ENCODE measurements around the gene NR3C2. TPM values are rescaled to one million over a fixed set of nuclear protein-coding genes. Genes with fewer than 3 reads are reported as not detected.

The NR3C2 gene
- polyA plus RNA-seq, 4 donors, result 6.0 to 10.5 (median 9.2) TPM

DNA sequence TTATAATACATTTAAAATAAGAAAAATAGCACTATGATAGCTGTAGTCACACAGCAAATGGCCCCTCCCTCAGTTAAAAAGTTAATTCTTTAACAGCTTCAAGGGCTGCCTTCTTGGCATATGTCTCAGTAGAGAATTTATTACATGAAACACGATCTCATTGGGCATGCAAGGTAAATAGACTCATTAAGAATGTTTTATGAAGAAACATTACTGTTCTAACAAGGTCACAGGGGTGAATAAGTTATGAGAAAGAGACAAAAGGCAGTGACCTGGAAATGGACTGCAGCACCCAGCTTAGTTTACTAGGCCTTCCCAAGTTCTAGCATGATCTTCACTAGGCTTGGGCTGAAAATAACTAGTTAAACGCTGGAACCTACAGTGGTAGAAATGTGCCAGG is 277.7 kb downstream of the NR3C2 start:
- no peak for DNase-seq
- H3K27me3 ChIP-seq (ENCODE audit: control insufficient read depth in 3 of 3, insufficient read depth in 3 of 3, low read length in 3 of 3), result no peaks in the 10 kb centered on the region
- FAIRE-seq, result no peak
- H3K4me1 ChIP-seq (ENCODE audit: control insufficient read depth in 3 of 3, insufficient read depth in 2 of 3, low read depth in 1 of 3, low read length in 2 of 3), result peaks cover 0 to 9% (median 2%) of the 10 kb centered on the region in 3 donors
- H3K27ac ChIP-seq (ENCODE audit: low read depth in 1 of 3, low read length in 2 of 3), result no peak overlapping the region
- WGBS, 3 donors, result 14 to 39% (median 25%) methylated on average over 2 of the region's 2 CpGs
- no peak overlapping the region for H3K4me3 ChIP-seq (ENCODE audit: low read depth in 1 of 3, low read length in 3 of 3)
- no peaks in the 10 kb centered on the region for H3K9me3 ChIP-seq (ENCODE audit: control insufficient read depth in 2 of 2, insufficient read depth in 1 of 2, low read depth in 1 of 2, low read length in 1 of 2)
- H3K36me3 ChIP-seq (ENCODE audit: control insufficient read depth in 3 of 3, insufficient read depth in 2 of 3, low read depth in 1 of 3, low read length in 3 of 3), result no peaks in the 10 kb centered on the region

DNA sequence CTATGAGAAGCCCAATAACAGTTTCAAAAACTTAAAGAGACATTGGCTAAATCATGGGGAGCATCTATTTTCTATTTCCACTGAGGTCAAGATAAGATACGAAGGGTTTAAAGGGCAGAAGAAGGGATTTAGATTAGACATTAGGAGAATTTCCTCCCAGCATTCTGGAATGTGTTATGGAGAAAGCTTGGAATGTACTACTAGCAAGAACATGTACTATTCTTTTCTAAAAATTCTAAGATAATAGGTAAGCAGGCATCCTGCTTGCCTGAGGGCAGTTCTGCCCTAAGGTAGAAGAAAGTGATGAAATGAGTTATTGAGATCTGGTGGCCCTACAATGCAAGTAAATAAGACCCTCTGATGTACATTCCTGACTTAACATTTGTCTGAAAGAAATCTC is 279.2 kb downstream of the NR3C2 start:
- no peak overlapping the region for H3K4me3 ChIP-seq (ENCODE audit: low read depth in 1 of 3, low read length in 3 of 3)
- H3K9me3 ChIP-seq (ENCODE audit: control insufficient read depth in 2 of 2, insufficient read depth in 1 of 2, low read depth in 1 of 2, low read length in 1 of 2), result no peaks in the 10 kb centered on the region
- no peaks in the 10 kb centered on the region for H3K27me3 ChIP-seq (ENCODE audit: control insufficient read depth in 3 of 3, insufficient read depth in 3 of 3, low read length in 3 of 3)
- H3K4me1 ChIP-seq (ENCODE audit: control insufficient read depth in 3 of 3, insufficient read depth in 2 of 3, low read depth in 1 of 3, low read length in 2 of 3), result peaks cover 0 to 9% (median 1%) of the 10 kb centered on the region in 3 donors
- no peaks in the 10 kb centered on the region for H3K36me3 ChIP-seq (ENCODE audit: control insufficient read depth in 3 of 3, insufficient read depth in 2 of 3, low read depth in 1 of 3, low read length in 3 of 3)
- DNase-seq (no peak), FAIRE-seq (no peak)
- 13 to 31% (median 21%) methylated on average over 1 of the region's 1 CpG for WGBS, 3 donors
- H3K27ac ChIP-seq (ENCODE audit: low read depth in 1 of 3, low read length in 2 of 3), result no peak overlapping the region

DNA sequence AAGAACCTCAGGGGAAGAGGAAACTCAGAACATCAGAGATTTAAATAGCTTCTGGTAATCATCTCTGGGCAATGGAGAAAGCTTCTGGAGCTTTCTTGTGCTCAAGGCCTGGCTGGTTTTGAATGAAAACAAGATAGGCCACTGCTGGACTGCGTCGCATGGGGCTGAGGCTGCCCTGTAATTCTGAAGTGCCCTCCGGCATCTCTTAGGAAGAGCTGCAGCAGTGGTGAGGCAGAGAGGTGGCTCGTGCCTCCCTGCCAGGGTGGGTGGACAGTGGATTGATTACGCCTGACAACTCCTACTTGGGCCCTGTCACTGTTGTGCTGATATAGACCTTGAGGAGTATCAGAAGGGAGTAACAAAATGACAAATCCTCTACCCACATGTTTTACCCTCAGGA is 279.7 kb downstream of the NR3C2 start:
- FAIRE-seq (no peak), DNase-seq (no peak)
- H3K27ac ChIP-seq (ENCODE audit: low read depth in 1 of 3, low read length in 2 of 3), result no peak overlapping the region
- peaks cover 0 to 9% (median 1%) of the 10 kb centered on the region in 3 donors for H3K4me1 ChIP-seq (ENCODE audit: control insufficient read depth in 3 of 3, insufficient read depth in 2 of 3, low read depth in 1 of 3, low read length in 2 of 3)
- no peak overlapping the region for H3K4me3 ChIP-seq (ENCODE audit: low read depth in 1 of 3, low read length in 3 of 3)
- WGBS, 3 donors, result 85 to 94% (median 90%) methylated on average over 5 of the region's 5 CpGs
- H3K27me3 ChIP-seq (ENCODE audit: control insufficient read depth in 3 of 3, insufficient read depth in 3 of 3, low read length in 3 of 3), result no peaks in the 10 kb centered on the region
- H3K36me3 ChIP-seq (ENCODE audit: control insufficient read depth in 3 of 3, insufficient read depth in 2 of 3, low read depth in 1 of 3, low read length in 3 of 3), result no peaks in the 10 kb centered on the region
- no peaks in the 10 kb centered on the region for H3K9me3 ChIP-seq (ENCODE audit: control insufficient read depth in 2 of 2, insufficient read depth in 1 of 2, low read depth in 1 of 2, low read length in 1 of 2)

DNA sequence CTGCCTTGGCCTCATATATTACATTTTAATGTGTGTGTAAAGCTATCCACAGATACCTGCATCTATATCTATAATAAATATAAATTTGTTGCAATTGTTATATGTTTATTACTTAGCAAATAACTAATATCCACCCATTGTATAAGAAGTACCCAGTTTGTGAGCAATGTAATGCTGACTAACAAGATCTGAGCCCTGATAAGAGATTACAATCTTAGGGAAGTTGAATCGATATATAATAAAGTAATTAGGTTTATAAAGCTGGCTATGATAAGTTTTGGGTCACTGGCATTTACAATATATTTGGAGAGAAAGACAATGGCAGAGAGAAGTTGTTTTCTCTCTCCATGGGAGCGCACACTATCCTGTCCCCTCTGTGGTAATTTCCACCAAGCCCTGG is 280.6 kb downstream of the NR3C2 start:
- Histone ChIP-seq H3K27ac (ENCODE audit: low read depth in 1 of 3, low read length in 2 of 3) (no peak overlapping the region), H3K36me3 (ENCODE audit: control insufficient read depth in 3 of 3, insufficient read depth in 2 of 3, low read depth in 1 of 3, low read length in 3 of 3) (no peaks in the 10 kb centered on the region), H3K4me3 (ENCODE audit: low read depth in 1 of 3, low read length in 3 of 3) (no peak overlapping the region), H3K27me3 (ENCODE audit: control insufficient read depth in 3 of 3, insufficient read depth in 3 of 3, low read length in 3 of 3) (no peaks in the 10 kb centered on the region), H3K4me1 (ENCODE audit: control insufficient read depth in 3 of 3, insufficient read depth in 2 of 3, low read depth in 1 of 3, low read length in 2 of 3) (peaks cover 0 to 9% (median 1%) of the 10 kb centered on the region in 3 donors), H3K9me3 (ENCODE audit: control insufficient read depth in 2 of 2, insufficient read depth in 1 of 2, low read depth in 1 of 2, low read length in 1 of 2) (no peaks in the 10 kb centered on the region)
- 52 to 81% (median 70%) methylated on average over 2 of the region's 2 CpGs for WGBS, 3 donors
- FAIRE-seq, result no peak
- DNase-seq, result no peak

DNA sequence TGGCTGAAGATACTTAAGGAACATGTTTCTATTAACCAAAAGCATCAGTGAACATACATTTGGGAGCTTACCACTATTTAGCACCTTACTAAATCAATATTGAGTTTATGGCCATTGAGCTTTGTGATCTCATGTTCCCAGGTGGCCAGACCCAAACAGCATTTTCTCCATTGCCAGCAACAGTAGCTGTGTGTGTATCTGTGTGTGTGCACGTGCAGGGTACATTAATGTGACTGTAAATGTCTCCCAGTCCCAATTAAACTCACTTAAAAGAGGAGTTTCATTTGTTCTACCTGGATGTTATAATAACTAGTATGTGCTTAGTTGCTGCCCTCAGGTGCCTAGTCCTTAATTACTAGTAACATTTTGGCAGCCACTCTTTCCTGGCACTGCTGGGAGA is 282.4 kb downstream of the NR3C2 start:
- peaks cover 0 to 8% (median 1%) of the 10 kb centered on the region in 3 donors for H3K4me1 ChIP-seq (ENCODE audit: control insufficient read depth in 3 of 3, insufficient read depth in 2 of 3, low read depth in 1 of 3, low read length in 2 of 3)
- H3K36me3 ChIP-seq (ENCODE audit: control insufficient read depth in 3 of 3, insufficient read depth in 2 of 3, low read depth in 1 of 3, low read length in 3 of 3), result no peaks in the 10 kb centered on the region
- no peaks in the 10 kb centered on the region for H3K27me3 ChIP-seq (ENCODE audit: control insufficient read depth in 3 of 3, insufficient read depth in 3 of 3, low read length in 3 of 3)
- H3K4me3 ChIP-seq (ENCODE audit: low read depth in 1 of 3, low read length in 3 of 3), result no peak overlapping the region
- no peaks in the 10 kb centered on the region for H3K9me3 ChIP-seq (ENCODE audit: control insufficient read depth in 2 of 2, insufficient read depth in 1 of 2, low read depth in 1 of 2, low read length in 1 of 2)
- no peak overlapping the region for H3K27ac ChIP-seq (ENCODE audit: low read depth in 1 of 3, low read length in 2 of 3)
- DNase-seq (no peak), FAIRE-seq (no peak)
- WGBS, 3 donors, result 26 to 70% (median 38%) methylated on average over 1 of the region's 1 CpG

DNA sequence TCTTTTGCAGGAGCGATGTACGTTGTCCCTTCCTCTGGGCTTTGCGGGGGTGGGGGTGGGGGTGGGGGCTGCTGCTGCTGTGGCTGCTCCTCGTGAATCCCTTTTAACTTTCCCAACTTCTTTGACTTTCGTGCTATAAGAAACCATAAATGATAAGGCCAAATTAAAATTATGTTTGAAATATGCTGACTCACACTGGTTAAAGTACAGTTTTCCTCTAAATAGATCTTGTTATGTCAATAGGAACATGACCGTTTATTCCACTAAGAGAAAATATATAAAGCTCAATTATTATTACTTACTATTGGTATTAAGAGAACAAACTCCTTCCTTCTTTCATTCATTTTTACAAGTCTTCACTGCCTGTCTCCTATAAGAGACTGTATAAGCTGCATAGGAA is 287.4 kb downstream of the NR3C2 start:
- no peaks in the 10 kb centered on the region for H3K27me3 ChIP-seq (ENCODE audit: control insufficient read depth in 3 of 3, insufficient read depth in 3 of 3, low read length in 3 of 3)
- H3K9me3 ChIP-seq (ENCODE audit: control insufficient read depth in 2 of 2, insufficient read depth in 1 of 2, low read depth in 1 of 2, low read length in 1 of 2), result no peaks in the 10 kb centered on the region
- FAIRE-seq (no peak), DNase-seq (peak in 1 of 2 donors; percentile 61)
- 26 to 62% (median 40%) methylated on average over 6 of the region's 6 CpGs for WGBS, 3 donors
- H3K4me1 ChIP-seq (ENCODE audit: control insufficient read depth in 3 of 3, insufficient read depth in 2 of 3, low read depth in 1 of 3, low read length in 2 of 3), result no peaks in the 10 kb centered on the region
- H3K4me3 ChIP-seq (ENCODE audit: low read depth in 1 of 3, low read length in 3 of 3), result no peak overlapping the region
- no peak overlapping the region for H3K27ac ChIP-seq (ENCODE audit: low read depth in 1 of 3, low read length in 2 of 3)
- peaks cover 3% of the 10 kb centered on the region in 3 donors for H3K36me3 ChIP-seq (ENCODE audit: control insufficient read depth in 3 of 3, insufficient read depth in 2 of 3, low read depth in 1 of 3, low read length in 3 of 3)

DNA sequence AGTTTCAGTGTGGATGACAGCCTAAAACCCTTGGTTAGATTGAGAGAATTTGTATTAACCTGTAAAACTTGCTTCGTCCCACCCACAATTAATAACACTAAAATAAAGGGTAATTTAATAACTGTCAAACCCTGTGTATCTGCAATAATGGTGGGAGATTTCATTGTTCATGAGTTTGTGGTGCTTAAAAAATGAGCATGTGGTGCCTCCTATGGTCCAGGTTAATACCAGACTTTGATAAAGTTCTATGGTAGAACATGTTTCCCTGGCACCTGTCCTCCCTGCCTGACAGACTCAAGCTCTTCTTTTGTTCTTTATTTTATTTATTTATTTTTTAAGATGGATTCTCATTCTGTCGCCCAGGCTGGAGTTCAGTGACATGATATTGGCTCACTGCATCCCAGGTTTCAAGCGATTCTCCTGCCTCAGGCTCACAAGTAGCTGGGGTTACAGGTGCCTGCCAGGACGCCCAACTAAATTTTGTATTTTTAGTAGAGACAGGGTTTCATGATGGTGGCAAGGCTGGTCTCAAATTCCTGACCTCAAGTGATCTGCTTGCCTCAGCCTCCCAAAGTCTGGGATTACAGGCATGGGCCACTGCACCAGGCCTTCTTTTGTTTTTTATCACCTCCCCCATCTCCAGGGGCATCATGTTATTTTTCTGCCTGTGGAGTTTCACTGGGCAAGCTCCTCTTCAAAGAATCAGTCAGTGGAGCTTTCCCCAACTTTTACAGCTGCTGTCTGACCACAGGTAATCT is 289.2 kb downstream of the NR3C2 start:
- Histone ChIP-seq H3K9me3 (ENCODE audit: control insufficient read depth in 2 of 2, insufficient read depth in 1 of 2, low read depth in 1 of 2, low read length in 1 of 2) (no peaks in the 10 kb centered on the region), H3K27me3 (ENCODE audit: control insufficient read depth in 3 of 3, insufficient read depth in 3 of 3, low read length in 3 of 3) (no peaks in the 10 kb centered on the region), H3K4me3 (ENCODE audit: low read depth in 1 of 3, low read length in 3 of 3) (no peak overlapping the region), H3K36me3 (ENCODE audit: control insufficient read depth in 3 of 3, insufficient read depth in 2 of 3, low read depth in 1 of 3, low read length in 3 of 3) (peaks cover 3% of the 10 kb centered on the region in 3 donors), H3K4me1 (ENCODE audit: control insufficient read depth in 3 of 3, insufficient read depth in 2 of 3, low read depth in 1 of 3, low read length in 2 of 3) (no peaks in the 10 kb centered on the region), H3K27ac (ENCODE audit: low read depth in 1 of 3, low read length in 2 of 3) (no peak overlapping the region)
- no peak for DNase-seq
- FAIRE-seq, result no peak
- 92 to 96% (median 94%) methylated on average over 4 of the region's 4 CpGs for WGBS, 3 donors

DNA sequence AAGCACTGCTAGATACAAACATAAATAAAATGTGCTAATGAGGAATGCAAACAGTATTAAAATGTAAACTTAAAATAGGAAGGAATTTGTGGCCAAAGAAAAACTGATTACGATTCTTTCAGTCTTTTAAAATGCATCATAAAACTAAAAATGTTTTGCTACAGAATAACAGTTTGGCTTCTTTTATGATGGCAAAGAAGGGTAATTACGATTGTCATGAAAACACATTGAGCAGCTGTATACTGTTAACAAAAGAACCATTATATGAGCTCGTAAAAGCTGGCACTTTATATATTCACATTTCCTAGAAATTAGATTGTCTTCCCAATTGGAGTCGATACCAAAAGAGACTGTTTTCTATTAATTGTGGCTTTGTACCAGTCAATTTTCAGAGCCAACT is 290.4 kb downstream of the NR3C2 start:
- FAIRE-seq (no peak), DNase-seq (no peak)
- H3K27ac ChIP-seq (ENCODE audit: low read depth in 1 of 3, low read length in 2 of 3), result no peak overlapping the region
- no peaks in the 10 kb centered on the region for H3K4me1 ChIP-seq (ENCODE audit: control insufficient read depth in 3 of 3, insufficient read depth in 2 of 3, low read depth in 1 of 3, low read length in 2 of 3)
- WGBS, 3 donors, result 42 to 46% (median 43%) methylated on average over 4 of the region's 4 CpGs
- no peak overlapping the region for H3K4me3 ChIP-seq (ENCODE audit: low read depth in 1 of 3, low read length in 3 of 3)
- peaks cover 3% of the 10 kb centered on the region in 3 donors for H3K36me3 ChIP-seq (ENCODE audit: control insufficient read depth in 3 of 3, insufficient read depth in 2 of 3, low read depth in 1 of 3, low read length in 3 of 3)
- H3K9me3 ChIP-seq (ENCODE audit: control insufficient read depth in 2 of 2, insufficient read depth in 1 of 2, low read depth in 1 of 2, low read length in 1 of 2), result no peaks in the 10 kb centered on the region
- H3K27me3 ChIP-seq (ENCODE audit: control insufficient read depth in 3 of 3, insufficient read depth in 3 of 3, low read length in 3 of 3), result no peaks in the 10 kb centered on the region

DNA sequence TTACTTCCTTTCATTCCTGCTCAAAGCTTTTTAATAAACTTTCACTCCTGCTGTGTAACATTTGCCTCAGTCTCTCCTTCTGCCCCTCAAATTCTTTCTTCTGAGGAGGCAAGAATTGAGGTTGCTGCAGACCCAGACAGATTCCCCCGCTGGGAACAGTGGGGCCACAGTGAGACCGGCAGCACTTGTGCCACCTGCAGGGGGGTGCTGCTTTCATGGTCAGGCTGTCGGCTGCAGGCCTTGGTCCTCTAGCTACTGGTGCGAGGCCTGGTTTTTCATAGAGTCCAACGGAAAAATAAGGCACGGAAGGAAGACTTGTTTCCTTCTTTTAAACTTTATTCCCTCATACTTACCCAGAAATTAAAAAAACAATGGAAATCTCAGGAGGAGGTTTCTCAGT is 296.7 kb downstream of the NR3C2 start:
- FAIRE-seq (no peak), DNase-seq (no peak)
- H3K9me3 ChIP-seq (ENCODE audit: control insufficient read depth in 2 of 2, insufficient read depth in 1 of 2, low read depth in 1 of 2, low read length in 1 of 2), result no peaks in the 10 kb centered on the region
- no peaks in the 10 kb centered on the region for H3K27me3 ChIP-seq (ENCODE audit: control insufficient read depth in 3 of 3, insufficient read depth in 3 of 3, low read length in 3 of 3)
- 91 to 99% (median 97%) methylated on average over 6 of the region's 6 CpGs for WGBS, 3 donors
- H3K4me3 ChIP-seq (ENCODE audit: low read depth in 1 of 3, low read length in 3 of 3), result no peak overlapping the region
- H3K4me1 ChIP-seq (ENCODE audit: control insufficient read depth in 3 of 3, insufficient read depth in 2 of 3, low read depth in 1 of 3, low read length in 2 of 3), result no peaks in the 10 kb centered on the region
- no peak overlapping the region for H3K27ac ChIP-seq (ENCODE audit: low read depth in 1 of 3, low read length in 2 of 3)
- H3K36me3 ChIP-seq (ENCODE audit: control insufficient read depth in 3 of 3, insufficient read depth in 2 of 3, low read depth in 1 of 3, low read length in 3 of 3), result peaks cover 0 to 7% (median 3%) of the 10 kb centered on the region in 3 donors
